ENCODE data around the gene LTBP4. TPM values are rescaled to one million over a fixed set of nuclear protein-coding genes. Genes with fewer than 3 reads are reported as not detected.
A peak's percentile ranks its signal among the peaks of the same experiment; 100 is the strongest.

LTBP4 gene
- total RNA-seq, 1 donor from 2014 or later, result 21.6 TPM

- DNase-seq (ENCODE audit: low read depth) (peak; percentile 76), FAIRE-seq (no peak)
- Histone ChIP-seq H3K36me3 (ENCODE audit: control insufficient read depth, insufficient read depth, low read length) (peaks cover 3% of the 10 kb centered on the region), H3K4me3 (ENCODE audit: low read depth, low read length) (no peak overlapping the region), H3K27me3 (ENCODE audit: control insufficient read depth, insufficient read depth, low read length) (no peaks in the 10 kb centered on the region)
- no peak for TF ChIP-seq CTCF (IDR thresholded peaks at IDR 0.05; ENCODE audit: insufficient read depth, low read length, severe bottlenecking)
These were observed 9.0 kb upstream of the LTBP4 start for GRCh38 chr19:40592170-40592569.

- DNase-seq (ENCODE audit: low read depth) (no peak), FAIRE-seq (no peak)
- no peak overlapping the region for H3K4me3 ChIP-seq (ENCODE audit: low read depth, low read length)
- no peaks in the 10 kb centered on the region for H3K27me3 ChIP-seq (ENCODE audit: control insufficient read depth, insufficient read depth, low read length)
- H3K36me3 ChIP-seq (ENCODE audit: control insufficient read depth, insufficient read depth, low read length), result peaks cover 1% of the 10 kb centered on the region
- no peak for TF ChIP-seq CTCF (IDR thresholded peaks at IDR 0.05; ENCODE audit: insufficient read depth, low read length, severe bottlenecking)
These were observed 6.9 kb upstream of the LTBP4 start for GRCh38 chr19:40594255-40594654.

- Histone ChIP-seq H3K4me3 (ENCODE audit: low read depth, low read length) (peak overlapping the region; percentile 26), H3K27me3 (ENCODE audit: control insufficient read depth, insufficient read depth, low read length) (no peaks in the 10 kb centered on the region), H3K36me3 (ENCODE audit: control insufficient read depth, insufficient read depth, low read length) (peaks cover under 1% of the 10 kb centered on the region)
- DNase-seq (ENCODE audit: low read depth) (peak; percentile 68), FAIRE-seq (no peak)
- TF ChIP-seq CTCF (IDR thresholded peaks at IDR 0.05; ENCODE audit: insufficient read depth, low read length, severe bottlenecking), result peak; percentile 40
These were observed 6.5 kb upstream of the LTBP4 start for GRCh38 chr19:40594657-40595091.

DNA sequence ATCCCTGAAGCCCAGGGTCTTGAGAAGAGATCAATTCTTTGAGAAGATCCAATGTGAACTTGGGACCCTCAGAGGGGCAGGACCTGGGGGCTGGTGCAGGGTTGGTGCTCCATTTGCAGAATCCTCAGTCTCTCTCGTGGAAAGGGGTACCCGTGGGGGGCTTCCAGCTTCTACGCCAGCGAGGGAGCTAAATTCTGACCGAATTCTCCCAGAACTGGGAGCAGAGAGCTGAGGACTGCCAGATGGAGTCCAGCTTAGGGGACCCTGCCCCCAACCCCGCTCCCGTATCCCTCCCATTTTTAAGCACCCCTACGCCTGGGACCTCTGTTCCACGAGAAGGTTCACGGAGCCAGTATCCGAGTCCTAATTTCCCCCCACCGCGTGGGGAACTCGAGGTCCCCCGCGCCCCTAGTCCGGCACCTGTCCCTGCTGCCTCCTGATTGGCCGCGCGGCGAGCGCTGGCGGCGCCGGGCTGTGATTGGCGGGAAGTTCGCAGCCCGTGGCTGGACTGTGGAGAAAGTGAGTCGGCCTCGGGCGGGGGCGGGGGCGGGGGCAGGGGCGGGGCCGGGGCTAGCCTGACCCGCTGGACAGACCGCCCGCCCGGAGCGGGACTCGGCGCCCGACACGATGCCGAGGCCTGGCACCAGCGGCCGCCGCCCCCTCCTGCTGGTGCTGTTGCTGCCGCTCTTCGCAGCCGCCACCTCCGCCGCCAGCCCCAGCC lies 4.4 kb upstream of the LTBP4 start:
- H3K36me3 ChIP-seq (ENCODE audit: control insufficient read depth, insufficient read depth, low read length), result no peaks in the 10 kb centered on the region
- no peak for FAIRE-seq
- peak overlapping the region; percentile 4 for H3K4me3 ChIP-seq (ENCODE audit: low read depth, low read length)
- TF ChIP-seq CTCF (IDR thresholded peaks at IDR 0.05; ENCODE audit: insufficient read depth, low read length, severe bottlenecking), result no peak
- H3K27me3 ChIP-seq (ENCODE audit: control insufficient read depth, insufficient read depth, low read length), result no peaks in the 10 kb centered on the region
- no peak for DNase-seq (ENCODE audit: low read depth)

DNA sequence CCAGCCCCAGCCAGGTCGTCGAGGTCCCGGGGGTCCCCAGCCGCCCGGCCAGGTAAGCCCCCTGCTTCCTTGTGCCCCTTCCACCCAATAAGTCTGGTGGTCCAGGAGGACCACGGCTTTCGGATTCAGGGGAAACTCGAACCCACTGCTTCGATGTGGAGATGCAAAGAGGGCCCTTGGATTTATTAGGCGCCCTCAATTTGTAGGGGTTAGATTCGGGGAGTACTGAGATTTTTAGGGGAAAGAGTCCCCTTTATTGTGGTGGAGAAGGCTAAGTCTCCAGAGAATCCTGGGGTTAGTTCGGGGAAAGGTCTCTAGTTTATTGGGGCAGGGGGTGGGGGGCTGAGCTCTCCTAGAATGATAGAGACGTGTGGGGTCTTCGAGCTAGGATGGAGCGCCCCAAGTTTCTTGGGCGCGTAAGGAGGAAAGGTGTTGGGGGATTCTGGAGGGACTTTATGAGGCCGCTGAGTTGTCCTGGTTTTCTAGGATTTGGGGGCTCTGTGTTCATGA lies 3.8 kb upstream of the LTBP4 start:
- no peaks in the 10 kb centered on the region for H3K36me3 ChIP-seq (ENCODE audit: control insufficient read depth, insufficient read depth, low read length)
- TF ChIP-seq CTCF (IDR thresholded peaks at IDR 0.05; ENCODE audit: insufficient read depth, low read length, severe bottlenecking), result no peak
- no peak for FAIRE-seq
- no peaks in the 10 kb centered on the region for H3K27me3 ChIP-seq (ENCODE audit: control insufficient read depth, insufficient read depth, low read length)
- peak overlapping the region; percentile 4 for H3K4me3 ChIP-seq (ENCODE audit: low read depth, low read length)
- no peak for DNase-seq (ENCODE audit: low read depth)

Measured in bronchial epithelial cell (primary cell).